Tongue (tissue), 2 donors: ENCODE data around the gene KRT80. TPM values are rescaled to one million over a fixed set of nuclear protein-coding genes. Genes with fewer than 3 reads are reported as not detected.

ENCODE experiments used
- DNase-seq: peaks from one replicate; pipeline ENCODE4 v3.0.0-alpha.2; 2015
- total RNA-seq: library from RNA; depleted of rRNA; stranded (reverse); fragments of >200 nt; gene quantifications from one replicate; pipeline ENCODE4 v1.2.3, GENCODE V29; 2014

Gene KRT80
- total RNA-seq, 1 donor from 2014 or later: 10.3 TPM

DNA sequence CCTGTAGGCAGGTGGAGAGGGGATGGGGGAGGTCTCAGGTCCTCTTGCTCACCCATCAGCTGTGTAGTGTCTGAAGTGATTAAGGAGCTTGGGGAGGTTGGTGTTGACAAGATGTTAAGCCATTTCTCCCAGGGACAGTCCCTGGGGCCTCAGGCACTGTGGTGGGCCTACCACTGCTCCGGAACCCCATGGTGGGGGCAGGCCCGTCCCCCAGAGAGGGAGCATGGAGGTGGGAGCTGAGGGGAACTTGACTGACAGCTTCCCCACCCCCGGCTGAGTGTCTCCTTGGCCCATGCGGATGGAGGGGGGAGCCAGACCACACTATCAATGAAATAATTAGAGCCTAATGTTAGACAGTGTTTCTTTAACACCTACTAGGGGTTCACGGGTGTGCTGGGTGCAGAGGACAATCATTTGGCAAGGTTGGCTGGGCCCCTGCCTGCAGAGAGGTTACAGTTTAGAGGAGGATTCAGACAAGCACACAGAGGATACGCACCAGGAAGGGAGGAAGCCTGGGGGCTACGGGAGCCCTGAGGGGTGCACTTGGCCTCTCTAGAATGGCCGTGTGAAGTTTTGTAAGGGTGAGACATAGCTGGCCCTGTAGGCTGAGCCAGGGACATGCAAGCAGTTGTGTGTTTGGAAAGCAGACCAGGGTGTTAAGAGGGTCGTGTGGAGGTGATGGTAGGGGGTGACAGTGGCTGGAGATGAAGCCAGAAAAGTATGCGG lies 19.3 kb upstream of the KRT80 start:
- DNase-seq: peak; percentile 0

DNA sequence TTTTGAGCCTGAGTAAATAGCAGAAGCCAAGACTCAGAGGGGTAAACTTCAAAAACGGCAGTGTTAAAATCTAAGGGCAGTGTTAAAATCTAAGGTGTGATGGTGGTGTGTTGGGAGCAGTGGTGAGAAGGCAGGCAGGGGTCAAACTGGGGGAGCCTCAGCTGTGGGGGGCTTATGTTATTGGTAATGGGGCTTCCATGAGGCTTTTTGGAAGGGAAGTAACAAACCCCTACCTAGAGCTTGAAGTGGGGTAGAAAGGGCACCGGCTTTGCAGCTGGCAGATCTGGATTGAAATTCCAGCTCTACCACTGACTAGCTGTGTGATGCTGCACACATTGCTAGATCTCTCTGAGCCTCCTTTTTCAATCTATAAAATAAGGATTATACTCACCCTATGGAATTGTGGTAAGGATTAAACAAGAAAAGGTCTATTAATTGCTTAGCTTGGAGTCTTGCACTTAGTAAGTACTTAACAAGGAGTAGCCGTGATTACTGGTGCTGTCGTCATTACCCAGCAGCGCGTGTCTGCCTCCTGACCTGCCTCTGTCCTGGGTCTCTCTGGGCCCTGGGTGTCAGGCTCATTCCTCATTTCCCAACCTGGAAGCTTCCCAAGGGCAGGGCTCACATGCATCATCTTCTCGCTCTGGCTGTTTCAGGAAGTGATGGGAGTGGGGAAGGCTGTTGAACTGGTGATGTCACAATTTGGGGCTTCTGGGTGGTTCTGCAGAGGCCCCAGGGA lies 18.5 kb upstream of the KRT80 start:
- peak; percentile 5 for DNase-seq

DNA sequence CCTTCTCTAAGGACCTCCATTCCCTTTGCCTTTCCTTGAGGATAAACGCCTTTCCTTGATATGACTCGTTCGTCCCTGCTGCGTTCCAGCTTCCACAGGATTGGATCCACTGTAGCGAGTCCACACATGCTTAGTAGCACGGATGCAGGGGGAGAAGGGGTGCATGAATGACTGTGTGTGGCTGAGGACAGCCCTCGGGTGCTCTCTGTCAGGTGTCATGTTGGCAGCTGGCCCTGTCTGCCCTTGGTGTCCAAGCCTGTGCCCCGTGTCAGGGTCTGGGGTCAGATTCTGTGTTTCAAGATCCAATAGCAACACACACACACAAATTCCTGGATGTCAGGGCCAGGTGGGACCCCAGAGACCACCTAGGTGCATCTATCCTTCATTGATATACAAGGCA lies 17.5 kb upstream of the KRT80 start:
- peak; percentile 14 for DNase-seq

DNA sequence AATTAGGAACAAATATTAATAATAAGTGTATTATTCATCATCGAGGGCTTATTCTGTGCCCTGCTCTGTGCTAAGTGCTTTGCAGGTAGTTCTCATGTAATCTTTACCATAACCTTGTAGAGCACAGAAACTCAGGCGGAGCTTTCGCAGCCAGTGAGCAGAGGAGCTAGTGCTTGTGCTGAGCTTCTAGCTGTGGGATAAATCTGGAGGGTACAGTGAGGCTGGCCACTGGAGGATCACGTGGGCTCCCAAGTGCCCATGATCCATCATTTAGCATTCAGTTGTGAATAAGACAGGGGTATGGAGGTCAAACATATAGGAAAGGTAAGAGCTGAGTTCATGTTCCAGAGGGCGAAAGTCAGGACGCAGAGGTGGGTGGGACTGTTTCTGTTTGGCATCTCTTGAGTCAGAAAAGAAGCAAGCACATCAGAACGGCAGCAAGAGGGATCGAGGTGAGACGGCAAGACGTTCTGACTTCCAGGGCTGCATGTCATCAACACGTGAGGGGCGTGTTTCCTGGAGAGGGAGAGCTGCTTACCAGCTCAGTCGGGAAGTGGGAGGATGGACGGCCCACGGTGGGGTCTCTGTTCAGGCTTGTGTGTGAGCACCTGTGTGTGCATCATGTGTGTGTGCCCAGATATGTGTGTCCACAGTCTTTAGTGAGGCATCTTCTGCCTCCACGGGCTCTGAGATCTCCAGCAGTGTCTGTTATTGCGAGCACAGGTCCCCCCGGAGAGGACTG lies 16.8 kb upstream of the KRT80 start:
- DNase-seq: peak; percentile 9

DNA sequence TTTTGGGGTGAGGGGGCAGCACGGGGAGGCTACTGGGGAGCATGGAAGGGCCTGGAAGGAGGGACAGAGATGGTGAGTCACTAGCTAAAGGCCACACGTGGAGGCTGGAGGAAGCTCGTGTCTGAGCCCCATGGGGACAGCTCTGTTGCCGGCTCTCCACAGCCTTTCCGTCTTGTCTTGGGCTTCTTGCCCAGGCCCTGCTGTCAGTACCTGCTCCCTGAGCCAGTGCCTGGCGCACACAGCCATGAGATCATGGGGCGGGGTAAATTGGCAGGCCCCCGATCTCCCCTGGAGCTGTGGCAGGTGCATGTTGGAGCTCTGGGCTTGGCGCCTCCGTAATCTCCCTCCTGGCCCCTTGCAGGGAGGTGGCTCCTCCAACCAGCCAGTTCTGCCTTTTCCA lies 16.1 kb upstream of the KRT80 start:
- peak; percentile 83 for DNase-seq

DNA sequence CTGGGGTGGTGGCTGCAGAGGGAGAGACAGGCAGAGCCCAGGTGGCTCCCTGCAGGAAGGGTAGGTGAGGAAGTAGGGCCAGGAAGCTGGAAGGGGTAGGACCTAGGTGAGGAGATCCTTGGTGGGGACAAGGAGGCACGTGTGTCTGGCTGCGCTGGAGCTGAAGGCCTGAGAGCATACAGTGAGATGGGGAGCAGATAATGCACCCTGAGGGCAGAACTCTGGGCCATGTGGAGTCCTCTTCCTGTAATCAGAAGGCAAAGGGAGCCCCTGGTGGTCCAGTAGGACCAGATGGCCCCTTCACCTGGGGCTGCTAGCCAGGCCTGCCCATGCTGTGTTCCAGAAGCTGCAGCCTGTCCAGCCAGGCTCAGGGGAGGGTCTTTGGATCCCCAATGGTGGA lies 15.3 kb upstream of the KRT80 start:
- DNase-seq: peak; percentile 5

DNA sequence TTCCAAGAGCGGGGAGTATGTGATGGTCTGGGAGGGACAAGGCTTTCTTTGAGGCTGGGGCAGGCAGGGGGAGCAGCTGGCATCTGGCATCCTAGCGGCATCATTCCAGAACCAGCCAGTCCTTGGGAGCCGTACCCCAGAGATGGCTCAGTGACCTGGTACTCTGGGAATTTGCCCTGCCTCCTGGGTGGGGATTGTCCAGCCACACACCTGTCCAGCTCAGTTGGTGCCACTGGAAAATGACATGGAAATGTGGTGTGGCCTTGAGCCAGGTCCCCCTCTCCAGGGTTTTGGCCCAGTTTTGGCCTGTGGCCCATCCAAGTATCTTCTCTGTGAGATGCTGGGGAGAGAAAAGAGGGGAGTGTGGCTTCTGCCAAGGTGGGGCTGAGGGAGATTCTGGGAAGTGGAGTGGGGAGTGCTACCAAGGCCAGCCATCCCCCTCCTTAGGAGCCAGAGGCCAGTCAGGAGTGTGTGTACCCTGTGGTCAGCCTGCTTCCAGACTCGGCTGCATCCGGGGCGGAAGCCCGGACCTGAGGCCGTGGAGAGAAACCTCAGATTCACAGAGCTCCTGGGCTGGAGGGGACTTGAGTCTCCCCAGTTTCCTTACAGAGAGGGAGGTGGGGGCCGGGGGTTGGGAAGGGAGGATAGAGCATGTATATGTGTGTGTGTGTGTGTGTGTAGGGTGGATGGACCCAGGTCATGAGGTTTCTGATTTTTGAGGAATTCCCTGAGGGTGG lies 14.7 kb upstream of the KRT80 start:
- DNase-seq: peak; percentile 72

DNA sequence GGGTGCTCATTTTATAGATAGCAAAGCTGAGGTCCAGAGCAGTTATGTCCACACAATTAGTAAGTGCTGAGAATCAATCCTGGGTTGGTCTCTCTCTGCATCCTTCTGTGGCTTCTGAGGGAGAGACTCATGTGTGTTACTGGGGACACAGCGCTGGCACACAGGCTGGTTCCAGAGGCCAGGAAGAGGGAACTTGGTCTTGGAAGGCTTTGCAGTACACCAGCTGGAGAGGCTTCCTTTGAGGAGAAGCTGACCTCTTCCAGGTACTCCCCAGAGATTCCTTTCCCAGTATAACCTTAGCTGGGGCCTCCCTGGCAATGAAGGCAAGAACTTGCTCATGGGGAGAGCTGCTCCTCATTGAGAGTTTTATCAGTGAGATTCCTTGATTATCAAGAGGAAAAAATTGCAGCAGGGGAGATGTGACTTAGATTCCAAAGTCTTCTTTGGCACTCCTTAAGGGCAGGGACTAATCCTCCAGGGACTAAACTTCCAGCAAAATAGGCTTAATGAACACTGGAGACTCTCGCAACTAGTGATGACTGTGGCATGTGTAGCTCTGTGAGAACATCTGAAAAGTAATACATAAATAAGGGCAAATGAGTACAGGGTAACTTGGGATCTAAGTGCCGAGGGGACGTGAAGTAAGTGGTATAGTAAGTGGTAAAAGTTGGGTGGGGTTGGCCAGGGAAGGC lies 13.9 kb upstream of the KRT80 start:
- no peak for DNase-seq

DNA sequence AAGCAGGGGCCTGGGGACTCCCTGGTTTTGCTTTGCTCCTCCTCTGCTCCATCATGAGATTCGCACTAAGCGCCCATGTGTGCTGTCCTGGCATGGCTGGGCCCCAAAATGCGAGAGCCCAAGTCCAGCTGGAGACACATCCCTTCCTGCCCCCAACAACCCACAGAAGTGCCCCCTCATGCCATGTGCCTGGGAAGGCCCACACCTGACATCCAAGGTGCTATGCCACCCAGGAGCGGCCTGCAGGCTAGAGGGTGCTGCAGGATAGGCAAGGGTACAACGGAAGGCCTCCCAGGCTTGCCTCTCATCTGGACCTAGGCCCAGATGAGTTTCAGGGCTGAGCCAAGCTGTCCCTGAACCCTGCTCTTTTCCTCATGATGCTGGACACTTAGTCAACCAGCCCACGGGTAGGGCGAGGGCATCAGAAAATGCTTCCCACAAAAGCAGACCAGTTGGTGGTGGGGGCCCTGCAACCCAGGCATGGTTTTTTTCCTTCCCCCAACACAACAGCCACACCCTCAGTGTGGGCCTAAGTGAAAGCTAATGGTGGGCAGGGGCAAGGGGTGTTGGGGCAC lies 13.2 kb upstream of the KRT80 start:
- no peak for DNase-seq

DNA sequence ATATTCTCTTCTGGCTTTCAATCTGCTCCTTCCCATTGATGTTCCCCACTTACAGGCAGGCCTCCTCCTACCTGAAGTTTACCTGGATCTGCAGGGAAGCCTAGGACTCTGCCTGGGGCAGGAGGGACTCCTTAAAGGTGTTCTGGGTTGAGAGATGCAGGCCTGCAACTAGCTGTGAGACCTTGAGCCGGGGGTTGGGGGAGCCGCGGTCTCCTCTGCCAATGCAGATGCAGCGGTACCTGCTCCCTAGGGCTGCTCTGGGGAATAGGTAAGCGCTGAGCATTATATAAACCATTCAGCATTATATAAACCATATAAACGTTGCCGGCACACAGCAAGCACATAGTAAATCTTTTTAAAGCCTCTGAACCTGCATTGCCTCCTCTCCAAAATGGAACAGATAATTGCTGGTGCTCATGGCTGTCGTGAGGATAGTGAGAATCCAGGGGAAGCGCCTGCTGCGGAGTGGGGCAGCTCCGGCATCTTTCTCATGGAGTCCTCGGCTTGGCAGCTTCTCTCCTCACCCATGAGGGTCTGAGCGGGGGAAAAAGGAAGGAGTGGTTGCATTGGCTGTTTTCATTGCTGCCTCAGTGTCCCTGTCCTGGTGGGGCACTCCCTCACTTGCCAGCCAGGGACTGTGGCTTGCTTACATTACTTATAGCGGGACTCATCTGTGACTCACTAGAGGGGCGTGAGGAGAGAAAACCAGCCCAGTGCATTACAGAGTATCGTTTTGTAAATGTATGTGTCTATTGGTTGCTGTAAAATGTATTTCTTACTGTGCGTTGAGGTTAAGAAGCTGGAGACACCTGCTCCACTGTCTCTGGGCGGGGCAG lies 12.5 kb upstream of the KRT80 start:
- DNase-seq: no peak

DNA sequence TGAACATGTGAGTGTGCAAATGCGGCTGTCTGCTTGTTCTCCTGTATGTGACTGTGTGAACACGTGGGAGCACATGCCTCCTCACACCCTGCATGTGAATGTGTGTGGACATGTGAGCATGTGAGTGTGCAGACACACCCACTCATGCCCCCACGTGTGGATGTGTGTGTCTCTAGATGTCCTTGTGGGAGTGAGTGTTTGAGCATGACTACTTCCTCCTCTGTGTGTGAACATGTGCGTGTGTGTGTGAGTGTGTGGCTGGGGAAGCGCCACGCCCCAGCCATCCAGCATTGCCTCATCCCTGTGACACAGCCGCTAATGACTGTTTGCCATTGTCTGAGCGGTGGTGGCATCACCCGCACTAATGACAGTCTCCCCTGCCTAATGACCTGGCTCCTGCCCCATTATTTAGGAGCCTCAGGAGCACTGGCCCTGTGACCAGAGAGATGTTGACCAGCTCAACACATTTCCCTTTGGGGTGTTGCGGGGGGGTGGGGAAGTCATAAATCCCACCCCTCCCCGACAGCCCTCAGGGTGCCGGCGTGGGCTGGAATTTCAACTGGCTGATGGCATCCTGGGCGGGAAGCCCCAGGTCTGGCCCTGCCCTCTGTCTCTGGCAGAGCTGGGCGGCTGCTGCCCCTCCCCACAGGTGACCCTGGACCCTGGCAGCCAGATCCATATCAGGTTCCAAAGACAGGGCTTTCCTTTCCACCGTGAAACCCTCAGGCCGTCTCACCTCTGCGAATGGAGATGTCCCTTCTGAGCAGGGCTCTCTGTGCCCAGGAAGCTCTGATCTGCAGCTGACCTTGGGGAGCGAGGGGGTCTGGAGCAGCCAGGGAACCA lies 11.5 kb upstream of the KRT80 start:
- peak; percentile 82 for DNase-seq

DNA sequence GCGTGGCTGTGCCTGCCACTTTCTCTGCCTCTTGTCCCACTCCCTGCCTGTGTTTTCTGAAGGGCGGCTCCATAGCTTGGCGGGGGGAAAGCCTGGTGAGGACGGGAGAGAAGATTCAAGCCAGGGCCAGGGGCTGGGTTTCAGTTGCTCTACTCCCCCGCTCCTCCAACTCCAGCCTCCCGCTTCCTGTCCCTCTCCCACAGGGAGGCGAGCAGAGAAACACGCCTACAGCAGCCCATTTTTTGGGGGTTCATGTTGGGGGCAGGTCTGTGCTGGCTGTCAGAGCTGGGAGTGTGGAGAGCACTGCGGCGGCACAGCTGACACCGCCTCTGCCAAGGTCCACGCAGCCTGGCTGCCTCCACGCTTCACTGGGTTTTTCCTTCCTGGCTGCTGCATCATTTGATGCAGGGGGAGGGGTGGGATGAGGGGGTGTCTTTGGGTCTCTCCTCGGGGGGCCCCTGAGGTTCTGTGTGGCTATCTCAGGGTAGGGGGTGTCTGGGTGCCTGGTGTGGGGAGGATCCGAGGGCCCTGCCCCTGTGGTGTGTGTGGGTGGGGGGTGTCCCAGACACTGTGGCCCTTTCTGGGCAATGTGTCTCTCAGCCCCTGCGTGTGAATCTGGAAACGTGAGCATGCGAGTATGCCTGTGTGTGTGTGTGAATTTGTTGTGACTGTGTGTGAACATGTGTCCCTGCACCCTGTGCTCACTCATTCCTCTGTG lies 10.7 kb upstream of the KRT80 start:
- peak; percentile 60 for DNase-seq

DNA sequence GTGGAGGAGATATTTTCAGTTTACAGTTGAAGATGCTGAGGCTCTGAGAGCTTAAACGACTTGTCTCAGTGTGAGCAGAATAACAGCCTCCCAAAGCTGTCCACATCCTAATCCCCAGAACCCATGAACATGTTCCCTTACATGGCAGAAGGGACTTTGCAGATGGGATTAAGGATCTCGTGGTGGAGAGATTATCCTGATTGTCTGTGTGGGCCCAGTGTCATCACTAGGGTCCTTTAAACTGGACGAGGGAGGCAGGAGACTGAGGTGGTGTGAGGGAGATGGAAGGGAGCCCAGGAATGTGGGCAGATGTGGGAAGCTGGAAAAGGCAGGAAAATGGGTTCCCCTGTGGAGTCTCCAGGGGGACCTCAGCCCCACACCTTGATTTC lies 9.6 kb upstream of the KRT80 start:
- no peak for DNase-seq

DNA sequence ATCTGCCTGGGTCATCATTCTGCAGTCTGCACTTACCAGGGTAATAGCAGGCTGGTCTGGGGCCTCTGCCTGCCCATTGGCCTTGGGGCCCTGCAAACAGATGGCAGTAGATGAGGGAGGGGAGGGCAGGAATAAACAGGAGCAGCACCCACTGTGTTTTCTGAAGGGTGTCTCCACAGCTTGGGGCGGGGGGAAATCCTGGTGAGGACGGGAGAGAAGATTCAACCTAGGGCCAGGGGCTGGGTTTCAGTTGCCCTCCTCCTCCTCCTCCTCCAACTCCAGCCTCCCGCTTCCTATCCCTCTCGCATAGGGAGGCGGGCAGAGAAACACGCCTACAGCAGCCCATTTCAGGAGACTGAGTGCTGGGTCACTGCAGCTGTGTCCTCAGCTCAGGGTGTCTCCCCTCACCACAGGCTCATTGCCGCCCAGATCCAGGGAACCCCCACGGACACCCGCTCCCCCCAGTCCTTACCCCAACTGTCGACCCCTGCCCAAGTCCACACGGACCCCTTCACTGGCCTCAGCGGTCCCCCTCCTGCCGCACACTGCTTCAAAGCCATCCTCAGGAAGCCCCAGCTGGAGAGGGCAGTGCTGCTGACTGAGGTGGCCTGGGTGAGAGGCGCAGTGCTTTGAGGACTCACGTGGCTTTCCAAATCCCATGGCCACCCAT lies 9.1 kb upstream of the KRT80 start:
- DNase-seq: no peak

DNA sequence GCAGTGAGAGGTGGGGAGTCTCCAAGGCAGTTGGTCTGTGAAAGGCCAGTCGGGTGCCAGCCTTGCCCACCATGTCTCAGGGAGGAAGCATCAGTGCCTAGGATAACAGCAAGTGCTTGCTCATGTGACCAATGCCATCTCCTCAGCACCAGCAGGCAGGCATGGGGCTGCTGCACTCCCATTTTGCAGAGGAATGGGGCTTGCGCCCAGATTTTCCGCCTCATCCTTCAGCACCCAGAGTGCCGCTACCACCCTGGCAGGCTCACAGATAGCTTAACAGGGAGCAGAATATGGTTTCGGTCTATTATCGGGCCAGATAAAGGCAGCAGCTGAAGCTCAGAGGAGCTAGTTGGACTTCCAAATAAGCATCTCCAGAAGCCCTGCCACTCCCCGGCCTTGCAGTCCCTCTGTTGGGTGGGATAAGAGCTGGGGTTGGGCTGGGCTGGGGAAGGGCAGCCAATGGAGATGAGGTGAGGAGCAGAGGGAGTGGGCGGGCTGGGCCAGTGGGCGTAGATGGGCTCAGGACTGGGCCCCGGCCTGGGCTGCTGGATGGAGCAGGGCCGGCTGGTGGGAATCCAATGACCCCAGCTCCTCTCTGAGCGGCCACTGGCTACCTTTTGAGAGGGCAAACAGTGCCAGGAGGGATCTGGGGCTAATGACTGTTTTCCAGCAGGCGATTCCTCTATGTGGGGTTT lies 8.4 kb upstream of the KRT80 start:
- peak; percentile 89 for DNase-seq

DNA sequence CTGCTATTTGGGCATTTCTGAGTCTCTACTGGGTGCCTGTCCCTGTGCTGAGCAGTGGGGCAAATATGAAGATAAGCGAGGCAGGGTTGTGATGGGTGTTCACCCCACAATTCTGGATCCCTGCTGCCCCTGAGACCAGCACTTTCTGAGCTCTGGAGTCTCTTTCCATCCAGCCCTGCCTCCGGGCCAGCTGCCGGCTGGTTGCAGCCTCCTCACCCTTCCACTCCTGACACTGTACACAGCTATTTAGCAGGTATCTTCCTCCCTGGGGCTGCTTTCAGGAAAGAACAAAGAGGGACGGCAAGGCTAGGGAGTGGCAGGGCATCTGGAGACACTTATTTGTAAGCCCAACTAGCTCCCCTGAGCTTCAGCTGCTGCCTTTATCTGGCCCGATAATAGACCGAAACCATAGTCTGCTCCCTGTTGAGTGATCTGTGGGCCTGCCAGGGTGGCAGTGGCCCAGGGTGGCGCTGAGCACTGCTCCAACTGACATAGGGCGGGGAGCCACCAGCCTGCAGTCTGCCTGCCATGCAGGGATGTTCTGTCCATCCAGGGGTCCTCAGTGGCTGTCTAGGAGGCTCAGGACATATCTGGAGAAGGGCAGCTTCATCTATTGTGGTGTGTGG lies 7.6 kb upstream of the KRT80 start:
- peak; percentile 70 for DNase-seq
